Measurements from ENCODE around the gene MRPS34.

GRCh38 chr16:1793578-1794220 is 20.8 kb upstream of the MRPS34 start, which contains the start of gene IGFALS:
- no peak for TF ChIP-seq POLR2AphosphoS5 (IDR thresholded peaks at IDR 0.05)
- no peak for TF ChIP-seq CTCF (IDR thresholded peaks at IDR 0.05)
- TF ChIP-seq EP300 (IDR thresholded peaks at IDR 0.05), result no peak
